Stimulated activated CD8-positive, alpha-beta memory T cell treated with anti-CD3 and anti-CD28 coated beads, Interleukin-15, amount 100 ng/mL, for 48 hours (primary cell): Measurements from ENCODE around the gene IL1RN.
"Not testable (repeated sequence)": the region's sequence is repeated elsewhere in the genome, so short reads cannot be mapped to it uniquely, and the experiment has no call there.

ENCODE experiments used
- DNase-seq, 2 donors: peaks; one replicate each; pipeline ENCODE4 v3.0.0-alpha.2; 2020; ENCODE audit warnings: low read depth in 2 of 2

The IL1RN gene, protein sequence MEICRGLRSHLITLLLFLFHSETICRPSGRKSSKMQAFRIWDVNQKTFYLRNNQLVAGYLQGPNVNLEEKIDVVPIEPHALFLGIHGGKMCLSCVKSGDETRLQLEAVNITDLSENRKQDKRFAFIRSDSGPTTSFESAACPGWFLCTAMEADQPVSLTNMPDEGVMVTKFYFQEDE

DNA sequence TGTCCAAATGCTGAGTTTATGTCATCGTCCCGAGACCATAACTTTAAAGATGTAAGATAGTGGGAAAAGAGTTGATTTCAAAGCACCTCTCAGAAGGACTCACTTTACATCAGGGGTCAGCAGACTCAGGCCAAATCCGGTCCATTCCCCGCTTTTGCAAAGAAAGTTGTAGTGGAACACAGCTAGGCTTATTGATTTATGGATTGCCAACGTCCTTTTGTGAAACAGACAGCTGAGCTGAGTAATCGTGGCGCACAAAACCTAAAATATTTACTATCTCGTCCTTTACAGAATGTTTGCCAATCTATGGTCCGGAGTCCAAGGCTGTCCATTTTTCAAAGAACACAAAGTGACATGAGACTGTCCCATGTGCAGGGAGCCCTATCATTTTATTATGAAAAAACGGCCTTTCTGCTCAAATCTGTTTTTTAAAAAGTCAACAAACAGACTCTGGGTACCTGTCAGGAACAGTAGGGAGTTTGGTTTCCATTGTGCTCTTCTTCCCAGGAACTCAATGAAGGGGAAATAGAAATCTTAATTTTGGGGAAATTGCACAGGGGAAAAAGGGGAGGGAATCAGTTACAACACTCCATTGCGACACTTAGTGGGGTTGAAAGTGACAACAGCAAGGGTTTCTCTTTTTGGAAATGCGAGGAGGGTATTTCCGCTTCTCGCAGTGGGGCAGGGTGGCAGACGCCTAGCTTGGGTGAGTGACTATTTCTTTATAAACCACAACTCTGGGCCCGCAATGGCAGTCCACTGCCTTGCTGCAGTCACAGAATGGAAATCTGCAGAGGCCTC is at the start of gene IL1RN:
IL1RN (plus strand) TSS at position 754 of the 801 bp plus-strand sequence; CDS start at position 781, 27 bp downstream.
- DNase-seq = peak in 1 of 2 donors; percentile 14

DNA sequence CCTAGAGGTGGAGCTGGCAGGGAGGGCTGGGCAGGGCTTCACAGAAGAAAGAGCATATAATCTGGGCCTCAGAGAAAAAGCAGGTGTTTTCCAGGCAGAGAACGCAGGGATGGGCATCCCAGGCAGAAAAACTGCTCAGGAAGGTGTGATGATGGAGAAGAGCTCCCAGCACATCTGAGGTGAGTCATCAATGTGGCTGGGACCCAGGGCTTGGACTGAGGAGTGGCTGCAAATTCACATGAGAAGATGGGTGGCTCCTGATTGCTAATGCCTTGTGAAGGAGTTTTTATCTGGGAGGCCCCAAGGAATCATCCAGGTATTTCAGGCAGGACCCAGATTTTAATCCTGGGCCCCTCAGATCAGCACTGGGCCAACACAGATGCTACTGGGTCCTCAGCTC is 49.5 kb upstream of the IL1RN start:
- DNase-seq = no peak

GRCh38 chr2:113078350-113078839 is 49.0 kb upstream of the IL1RN start:
- no peak for DNase-seq

- DNase-seq = no peak
Measured at GRCh38 chr2:113079131-113079530, 48.3 kb upstream of the IL1RN start.

- DNase-seq = peak in 1 of 2 donors; percentile 23
Measured at GRCh38 chr2:113080134-113080533, 47.3 kb upstream of the IL1RN start.

- no peak for DNase-seq
Measured at GRCh38 chr2:113081488-113082210, 45.7 kb upstream of the IL1RN start.

- DNase-seq = no peak
Measured at GRCh38 chr2:113083296-113083695, 44.1 kb upstream of the IL1RN start.

DNA sequence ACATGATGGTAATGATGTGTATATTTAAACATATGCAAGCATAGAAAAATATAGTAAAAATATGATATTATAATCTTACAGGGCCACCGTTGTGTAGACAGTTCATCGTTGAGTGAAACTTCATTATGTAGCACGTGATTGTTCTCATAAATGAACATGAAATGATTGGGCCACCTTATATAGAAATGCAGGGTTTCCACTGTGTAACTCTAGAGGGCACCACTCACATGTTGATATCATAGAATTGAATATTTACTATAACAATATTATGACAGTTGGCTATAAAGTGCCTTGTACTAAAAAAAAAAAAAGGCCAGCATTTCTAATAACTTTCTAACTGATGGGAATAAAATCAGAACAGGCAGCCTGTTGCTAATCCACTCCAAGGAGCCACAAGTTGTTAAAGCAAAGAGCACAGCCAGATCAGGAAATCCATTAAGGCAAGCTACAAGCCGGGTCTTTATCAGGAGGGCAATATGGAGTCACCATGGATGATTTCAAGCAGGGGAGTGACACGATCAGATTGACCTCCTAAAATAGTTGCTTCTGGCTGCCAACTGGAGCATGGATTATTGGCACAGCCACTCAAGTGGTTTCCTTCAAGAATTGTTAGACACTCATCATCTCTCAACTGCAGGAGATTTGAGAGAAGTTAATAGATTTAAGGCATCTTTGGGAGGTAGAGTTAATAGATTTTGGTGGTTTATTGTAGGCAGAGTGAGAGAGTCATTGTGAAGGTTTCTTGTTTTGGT is 43.0 kb upstream of the IL1RN start:
- no peak for DNase-seq

- DNase-seq = no peak
Measured at GRCh38 chr2:113085542-113085941, 41.9 kb upstream of the IL1RN start.

DNA sequence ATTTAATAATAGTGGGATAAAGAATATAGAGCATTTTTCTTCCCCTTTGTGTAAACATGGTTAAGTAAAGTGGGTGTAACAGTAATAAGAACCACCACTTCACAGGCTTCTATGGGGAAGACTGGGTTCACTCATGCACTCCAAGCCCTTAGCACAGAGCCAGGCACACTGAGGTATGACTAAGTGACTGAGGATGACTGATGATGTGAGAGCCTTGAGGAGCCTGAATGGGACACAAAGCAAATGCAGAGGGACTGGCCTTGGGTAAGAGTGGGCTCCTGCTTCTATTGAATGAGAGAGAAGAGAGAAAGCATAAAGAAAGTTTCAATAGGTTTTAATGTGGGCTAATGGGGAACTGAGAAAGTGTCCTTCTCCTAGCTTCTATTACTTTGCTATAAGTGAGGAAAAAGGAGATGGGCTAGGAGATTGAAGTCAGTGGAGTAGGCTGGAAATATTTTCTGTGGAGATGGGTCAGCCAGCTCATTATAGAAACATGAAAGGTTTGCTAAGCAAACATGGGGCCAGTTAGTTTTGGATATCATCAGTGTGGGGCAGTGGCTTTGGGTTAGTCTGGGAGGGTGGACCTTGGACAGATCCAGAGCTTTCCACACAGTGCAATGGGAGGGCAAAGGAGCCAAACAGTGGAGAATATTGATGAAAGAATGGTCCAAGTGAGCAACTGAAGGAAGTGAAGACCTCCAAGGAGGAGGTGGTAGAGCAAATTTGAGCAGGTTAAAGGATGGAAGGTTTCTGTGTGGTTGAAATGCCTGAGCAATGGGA is 39.0 kb upstream of the IL1RN start:
- DNase-seq = no peak

- no peak for DNase-seq
Measured at GRCh38 chr2:113089916-113090315, 37.5 kb upstream of the IL1RN start.

- no peak for DNase-seq
Measured at GRCh38 chr2:113091231-113091896, 36.0 kb upstream of the IL1RN start.

- no peak for DNase-seq
Measured at GRCh38 chr2:113092864-113093612, 34.4 kb upstream of the IL1RN start.

- no peak for DNase-seq
Measured at GRCh38 chr2:113093613-113093977, 33.8 kb upstream of the IL1RN start.

DNA sequence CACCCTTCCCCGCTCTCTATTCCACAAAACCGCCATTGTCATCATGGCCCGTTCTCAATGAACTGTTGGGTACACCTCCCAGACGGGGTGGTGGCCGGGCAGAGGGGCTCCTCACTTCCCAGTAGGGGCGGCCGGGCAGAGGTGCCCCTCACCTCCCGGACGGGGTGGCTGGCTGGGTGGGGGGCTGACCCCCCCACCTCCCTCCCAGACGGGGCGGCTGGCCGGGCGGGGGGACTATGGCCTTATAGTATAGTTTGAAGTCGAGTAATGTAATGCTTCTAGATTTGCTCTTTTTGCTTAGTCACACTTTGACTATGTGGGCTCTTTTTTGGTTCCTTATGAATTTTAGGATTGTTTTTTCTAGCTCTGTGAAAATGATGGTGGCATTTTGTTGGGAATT is 31.1 kb upstream of the IL1RN start:
- DNase-seq = not testable (repeated sequence)

GRCh38 chr2:113096842-113097618 is 30.4 kb upstream of the IL1RN start:
- not testable (repeated sequence) for DNase-seq

DNA sequence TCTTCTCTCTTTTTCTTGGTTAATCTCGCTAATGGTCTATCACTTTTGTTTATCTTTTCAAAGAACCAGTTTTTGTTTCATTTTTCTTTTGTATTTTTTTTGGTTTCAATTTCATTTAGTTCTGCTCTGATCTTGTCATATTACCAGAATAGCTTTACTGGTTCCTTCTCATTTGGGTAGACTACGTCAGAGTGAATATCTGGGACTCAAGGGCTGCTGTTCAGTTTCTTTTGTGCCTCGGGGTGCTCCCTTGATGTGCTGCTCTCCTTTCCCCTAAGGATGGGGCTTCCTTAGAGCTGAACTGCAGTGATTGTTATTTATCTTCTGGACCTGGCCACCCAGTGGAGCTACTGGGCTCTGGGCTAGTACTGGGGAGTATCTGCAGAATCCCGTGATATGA is 29.4 kb upstream of the IL1RN start:
- no peak for DNase-seq

GRCh38 chr2:113098532-113098931 is 28.9 kb upstream of the IL1RN start:
- DNase-seq = no peak

DNA sequence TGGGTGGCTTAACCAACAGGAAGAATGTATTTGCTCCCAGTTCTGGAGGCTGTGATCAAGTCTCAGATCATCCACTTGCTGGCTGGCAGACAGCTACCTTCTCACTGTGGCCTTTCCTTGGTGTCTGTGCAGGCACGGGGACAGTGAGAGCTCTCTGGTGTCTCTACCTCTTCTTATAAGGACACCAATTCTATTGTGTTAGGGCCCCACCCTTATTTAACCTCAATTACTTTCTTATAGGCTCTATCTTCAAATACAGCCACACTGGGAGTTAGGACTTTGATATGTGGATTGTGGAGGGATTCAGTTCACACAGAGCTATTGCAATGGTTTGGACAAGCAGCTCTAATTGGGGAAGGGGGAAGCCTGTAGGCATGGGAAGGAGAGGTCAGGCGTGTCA is 25.3 kb upstream of the IL1RN start:
- DNase-seq = no peak
